CD4-positive, alpha-beta T cell treated with Interleukin-15 for 1 hour (primary cell): Measurements from ENCODE around the gene SRI.
A peak's percentile ranks its signal among the peaks of the same experiment; 100 is the strongest.
"Not testable (repeated sequence)": the region's sequence is repeated elsewhere in the genome, so short reads cannot be mapped to it uniquely, and the experiment has no call there.

Experiments used
- DNase-seq: peaks from one replicate; pipeline ENCODE4 v3.0.0-alpha.2; 2020

SRI gene, protein sequence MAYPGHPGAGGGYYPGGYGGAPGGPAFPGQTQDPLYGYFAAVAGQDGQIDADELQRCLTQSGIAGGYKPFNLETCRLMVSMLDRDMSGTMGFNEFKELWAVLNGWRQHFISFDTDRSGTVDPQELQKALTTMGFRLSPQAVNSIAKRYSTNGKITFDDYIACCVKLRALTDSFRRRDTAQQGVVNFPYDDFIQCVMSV

DNA sequence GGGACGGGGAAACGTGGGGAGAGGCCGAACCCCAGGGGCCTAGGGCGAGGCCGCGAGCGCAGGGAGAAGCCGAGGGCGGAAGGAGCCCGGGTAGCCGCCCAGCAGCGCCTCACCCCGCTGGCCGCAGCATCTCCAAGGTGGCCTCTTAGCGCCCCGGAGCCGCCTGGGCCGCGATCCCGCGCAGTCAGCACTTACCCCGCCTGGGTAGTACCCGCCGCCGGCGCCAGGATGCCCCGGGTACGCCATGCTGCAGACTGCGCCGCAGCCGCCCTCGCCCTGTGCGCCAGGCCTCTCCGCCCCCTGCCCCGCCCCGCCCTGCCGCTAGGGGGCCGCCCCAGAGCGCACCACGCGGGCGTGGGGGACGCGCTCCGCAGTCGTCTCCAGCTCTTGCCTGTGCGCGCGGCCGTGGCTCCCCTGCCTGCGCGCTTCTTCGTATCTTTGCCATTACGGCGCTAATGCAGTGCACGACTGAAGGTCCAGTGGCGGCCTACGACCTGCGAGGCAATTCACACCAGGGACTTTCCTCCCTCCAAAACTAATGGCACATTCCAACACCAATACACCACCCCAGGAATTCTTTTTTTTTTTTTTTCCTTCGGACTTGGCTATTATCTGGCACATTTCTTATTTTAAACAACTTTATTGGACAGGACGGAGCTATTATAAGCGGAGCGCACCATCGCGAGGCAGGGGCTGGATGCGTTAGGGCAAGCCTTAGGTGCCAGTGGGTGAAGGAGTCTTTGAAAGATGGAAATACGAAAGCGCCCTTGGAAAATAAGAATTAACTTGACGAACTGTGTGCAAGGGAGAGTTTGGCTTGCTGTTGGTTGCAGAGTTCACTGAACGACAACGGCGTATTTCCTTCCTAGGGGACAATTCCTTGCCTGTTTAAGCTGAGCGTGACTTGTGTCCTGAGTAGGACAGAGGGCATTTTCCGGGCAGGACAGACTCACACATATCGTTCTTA lies at the start of gene SRI:
TSS of gene SRI (minus strand) at position 258 of the 967 bp plus-strand sequence. CDS start at position 246, 12 bp downstream.
- peak; percentile 90 for DNase-seq

DNA sequence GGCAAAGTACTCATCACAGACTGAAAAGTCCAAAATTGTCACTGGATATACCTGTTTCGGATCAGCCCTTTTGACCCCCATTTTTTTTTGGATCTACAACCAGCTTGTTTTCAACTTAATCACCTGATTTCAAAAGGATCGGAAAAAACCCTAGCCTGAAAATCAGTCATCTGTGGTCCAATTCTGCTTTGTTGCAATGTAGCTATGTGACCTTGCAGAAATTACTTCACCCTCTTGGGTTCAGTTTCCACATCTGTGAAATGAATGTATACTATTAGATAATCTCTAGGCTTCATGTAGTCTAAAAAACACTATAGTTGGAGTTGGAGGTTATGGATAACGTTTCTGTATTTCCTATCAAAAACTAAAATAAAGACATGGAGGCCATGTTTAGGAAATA lies 49.7 kb upstream of the SRI start:
- DNase-seq: no peak

DNA sequence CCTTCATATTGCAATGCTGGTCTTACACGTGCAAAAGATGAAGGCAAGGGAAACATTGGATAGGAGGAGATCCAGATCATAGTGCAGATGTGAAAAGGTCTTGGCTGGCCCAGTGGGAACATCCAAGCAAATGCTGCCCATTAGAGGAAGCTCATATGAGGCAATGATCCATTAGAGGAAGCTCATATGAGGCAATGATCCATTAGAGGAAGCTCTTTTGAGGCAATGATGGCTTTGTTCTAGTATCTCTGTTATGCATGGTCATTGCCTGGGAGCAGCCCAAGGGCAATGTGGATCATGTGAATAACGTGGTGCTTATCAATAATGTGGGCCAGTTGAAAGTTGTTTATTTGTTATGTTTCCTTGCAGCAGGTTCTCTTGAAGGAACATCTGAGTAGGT lies 49.0 kb upstream of the SRI start:
- no peak for DNase-seq

DNA sequence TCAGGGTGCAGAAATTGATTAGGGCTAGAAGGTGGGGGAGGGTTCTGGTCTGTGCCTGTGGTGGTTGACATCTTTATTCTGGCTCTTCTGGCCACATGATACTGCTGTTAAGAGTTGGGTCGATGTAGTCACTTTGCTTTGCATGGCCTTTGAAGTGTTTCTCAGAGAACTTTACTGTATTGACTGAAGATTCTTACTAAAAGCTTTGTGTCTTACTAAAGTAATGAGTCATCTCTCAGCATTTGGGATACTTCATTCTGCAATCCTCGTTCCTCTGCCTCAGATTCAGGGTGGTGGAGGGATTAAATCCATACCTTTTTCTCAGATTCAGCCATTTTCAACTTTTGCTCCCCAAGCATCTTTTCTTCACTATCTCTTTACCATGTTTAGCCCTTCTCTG lies 48.2 kb upstream of the SRI start:
- DNase-seq: no peak

DNA sequence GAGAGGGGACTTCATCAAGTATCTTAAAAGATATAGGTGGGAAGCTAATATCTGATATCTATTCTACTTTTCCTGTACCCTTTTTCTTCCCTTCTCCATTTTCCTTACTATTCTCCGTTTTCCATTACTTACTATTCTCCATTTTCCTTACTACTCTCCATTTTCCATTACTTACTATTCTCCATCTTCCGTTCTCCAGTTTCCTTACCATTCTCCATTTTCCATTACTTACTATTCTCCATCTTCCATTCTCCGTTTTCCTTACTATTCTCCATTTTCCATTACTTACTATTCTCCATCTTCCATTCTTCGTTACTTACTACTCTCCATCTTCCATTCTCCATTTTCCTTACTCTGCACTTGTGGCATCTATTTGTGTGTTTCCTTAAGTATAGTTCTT lies 47.6 kb upstream of the SRI start:
- DNase-seq: no peak

DNA sequence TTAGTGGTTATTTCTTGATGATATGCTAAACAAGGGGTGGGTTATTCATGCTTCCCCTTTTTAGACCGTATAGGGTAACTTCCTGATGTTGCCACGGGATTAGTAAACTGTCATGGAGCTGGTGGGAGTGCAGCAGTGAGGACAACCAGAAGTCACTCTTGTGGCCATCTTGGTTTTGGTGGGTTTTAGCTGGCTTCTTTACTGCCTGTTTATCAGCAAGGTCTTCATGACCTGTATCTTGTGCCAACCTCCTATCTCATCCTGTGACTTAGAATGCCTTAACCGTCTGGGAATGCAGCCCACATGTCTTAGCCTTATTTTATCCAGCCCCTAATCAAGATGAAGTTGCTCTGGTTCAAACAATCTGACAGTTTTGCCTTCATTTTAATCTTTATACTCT lies 45.1 kb upstream of the SRI start:
- peak; percentile 20 for DNase-seq

DNA sequence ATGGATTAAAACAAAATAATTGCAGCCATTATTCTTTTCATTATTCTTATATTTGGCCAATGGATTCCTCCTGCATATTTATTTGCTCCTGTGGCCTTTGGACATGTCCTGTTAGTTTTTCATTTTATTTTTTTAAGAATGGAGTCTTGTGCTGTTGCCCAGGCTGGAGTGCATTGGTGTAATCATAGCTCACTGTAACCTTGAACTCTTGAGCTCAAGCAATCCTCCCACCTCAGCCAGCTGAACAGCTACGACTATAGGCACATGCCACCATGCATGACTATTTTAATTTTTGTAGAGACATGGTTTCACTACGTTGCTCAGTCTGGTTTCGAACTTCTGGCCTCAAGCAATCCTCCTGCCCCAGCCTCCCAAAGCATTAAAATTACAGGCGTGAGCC lies 42.7 kb upstream of the SRI start:
- no peak for DNase-seq

DNA sequence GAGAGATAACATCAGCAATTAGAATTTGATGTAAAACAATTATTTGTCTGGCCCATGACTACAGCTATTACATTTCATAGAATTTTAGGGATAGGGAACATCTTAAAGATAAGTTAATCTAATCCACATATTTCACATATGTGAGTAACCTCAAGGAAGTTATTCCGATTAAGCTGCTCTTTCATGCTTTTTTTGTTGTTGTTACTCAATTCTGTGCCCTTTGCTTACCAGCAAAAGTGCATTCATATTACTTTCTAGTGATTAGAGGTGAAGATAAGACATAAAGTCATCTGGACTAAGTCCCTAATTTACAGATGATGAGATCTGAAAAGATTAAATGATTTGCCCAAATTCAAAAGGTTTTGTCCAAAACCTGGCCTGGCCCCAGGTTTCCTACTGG lies 40.9 kb upstream of the SRI start:
- no peak for DNase-seq

DNA sequence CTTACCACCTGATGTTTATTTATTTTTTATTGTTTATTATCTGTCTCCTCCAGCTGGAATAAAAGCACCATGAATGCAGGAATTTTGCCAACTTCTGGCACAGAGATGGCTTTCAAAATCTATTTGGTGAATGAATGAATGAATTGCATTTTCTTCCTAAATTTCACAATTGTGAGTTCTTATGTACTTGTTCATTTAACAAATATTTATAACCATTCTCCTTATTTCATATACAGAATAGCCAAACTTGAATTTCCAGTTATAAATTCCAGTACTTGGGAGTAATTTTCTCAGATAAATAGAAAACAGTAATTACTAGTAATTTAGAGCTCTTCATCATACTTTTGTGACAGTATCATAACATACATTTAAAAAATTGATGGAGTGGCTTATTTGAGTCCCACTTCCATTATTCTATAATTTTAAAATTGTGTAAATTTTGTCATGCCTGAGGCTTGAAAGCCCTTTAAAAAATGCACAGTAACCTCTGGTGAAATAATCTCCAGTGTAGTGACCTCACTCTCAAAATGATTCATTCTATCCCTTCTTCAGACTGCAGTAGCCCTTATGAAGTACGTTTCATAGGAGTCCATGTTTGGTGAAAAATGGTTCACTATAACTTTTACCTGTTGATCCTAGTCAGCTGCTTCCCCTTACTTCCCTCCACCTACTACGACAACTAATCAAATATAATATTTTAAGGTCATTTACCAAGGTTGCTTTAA lies 40.0 kb upstream of the SRI start:
- no peak for DNase-seq

DNA sequence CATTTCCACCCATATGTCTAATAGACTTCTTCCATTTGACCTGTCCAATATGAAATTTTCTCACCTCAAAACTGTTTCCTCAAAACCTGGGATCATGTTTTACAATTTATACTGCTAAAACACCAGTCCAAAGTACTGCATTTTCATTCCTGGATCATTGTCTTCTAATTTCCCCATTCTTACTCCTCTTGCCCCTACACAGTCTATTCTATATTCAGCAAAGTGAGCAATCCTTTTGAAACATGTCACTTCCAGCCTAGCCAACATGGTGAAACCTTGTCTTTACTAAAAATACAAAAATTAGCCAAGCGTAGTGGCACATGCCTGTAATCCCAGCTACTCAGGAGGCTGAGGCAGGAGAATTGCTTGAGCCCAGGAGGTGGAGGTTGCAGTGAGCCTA lies 38.5 kb upstream of the SRI start:
- DNase-seq: not testable (repeated sequence)

DNA sequence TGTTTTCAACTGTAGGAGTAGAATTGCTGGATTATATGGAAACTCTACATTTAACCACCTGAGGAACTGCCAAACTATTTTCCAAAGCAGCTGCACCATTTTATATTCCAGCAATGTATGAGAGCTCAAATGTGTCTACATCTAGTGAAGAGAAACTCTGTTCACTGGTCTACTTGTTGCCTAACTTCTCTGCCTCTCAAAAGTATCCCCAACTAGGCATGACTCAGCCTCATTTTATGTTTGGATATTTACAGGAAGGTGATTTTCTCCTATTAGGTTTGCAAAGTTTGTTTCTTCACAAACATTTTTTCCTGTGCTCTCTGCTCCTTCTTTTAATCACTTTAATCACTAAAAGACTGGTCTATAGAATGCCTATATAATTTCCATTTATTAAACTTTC lies 37.1 kb upstream of the SRI start:
- DNase-seq: no peak

DNA sequence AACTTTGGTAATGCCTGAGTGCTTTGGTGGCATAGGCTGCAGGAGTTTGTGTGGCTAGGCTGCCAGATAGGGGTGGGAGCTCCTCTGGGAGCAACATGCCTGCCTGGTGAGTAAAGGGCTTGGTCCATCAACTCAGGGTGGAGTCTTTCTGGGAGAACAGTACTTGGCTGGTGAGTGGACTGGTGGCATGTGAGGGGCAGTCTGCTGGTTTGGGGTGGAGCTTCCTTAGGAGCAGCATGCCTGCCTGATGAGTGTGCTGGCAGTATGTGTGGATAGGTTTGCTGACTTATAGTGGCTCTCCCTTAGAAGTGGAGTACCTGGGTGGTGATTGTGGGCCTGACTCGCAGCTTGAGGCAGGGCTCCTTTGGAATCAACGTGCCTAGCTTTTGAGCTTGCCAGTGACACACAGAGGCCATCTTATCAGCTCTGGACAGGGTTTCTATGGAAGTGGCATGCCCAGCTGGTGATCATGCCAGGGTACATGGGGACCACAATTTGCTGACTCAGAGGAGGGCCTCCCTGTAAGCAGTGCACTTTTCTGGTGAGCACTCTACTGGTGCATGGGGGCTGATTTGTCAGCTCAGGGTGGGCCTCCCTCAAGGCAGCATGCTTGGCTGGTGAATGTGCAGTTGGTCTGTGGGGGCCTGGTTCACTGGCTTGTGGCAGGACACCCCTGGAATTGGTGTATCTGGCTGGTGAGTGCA lies 35.0 kb upstream of the SRI start:
- DNase-seq: no peak

DNA sequence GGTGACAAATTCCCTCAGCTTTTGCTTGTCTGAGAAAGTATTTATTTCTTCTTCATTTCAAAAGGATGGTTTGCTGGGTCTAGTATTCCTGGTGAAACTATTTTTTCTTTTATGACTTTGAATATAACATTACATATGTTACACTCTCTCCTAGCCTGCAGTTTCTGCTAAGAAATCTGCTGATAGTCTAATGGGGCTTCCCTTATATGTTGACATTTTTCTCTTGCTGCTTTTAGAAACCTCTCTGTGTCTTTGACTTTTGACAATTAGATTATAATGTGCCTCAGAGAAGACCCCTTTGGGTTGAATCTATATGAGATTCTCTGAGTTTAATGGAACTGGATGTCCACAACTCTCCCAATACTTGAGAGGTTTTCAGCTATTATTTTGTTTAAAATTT lies 33.8 kb upstream of the SRI start:
- no peak for DNase-seq

DNA sequence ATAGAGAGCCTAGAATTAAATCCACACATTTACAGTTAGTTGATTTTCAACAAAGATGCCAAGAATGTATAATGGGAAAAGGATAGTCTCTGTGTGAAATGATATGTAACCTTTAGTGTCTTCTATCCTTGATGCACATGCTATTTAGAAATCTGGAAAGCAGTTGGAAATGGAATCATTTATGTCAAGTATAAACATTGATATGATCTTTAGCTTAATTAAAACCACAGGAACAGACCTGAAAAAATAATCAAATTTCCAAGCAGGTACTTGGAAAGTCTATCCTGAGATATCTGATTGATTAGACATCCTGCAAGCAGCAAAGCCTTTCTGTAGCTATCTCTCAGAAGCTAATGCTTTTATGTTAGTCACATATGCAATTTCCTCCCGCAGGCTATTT lies 24.4 kb upstream of the SRI start:
- no peak for DNase-seq

DNA sequence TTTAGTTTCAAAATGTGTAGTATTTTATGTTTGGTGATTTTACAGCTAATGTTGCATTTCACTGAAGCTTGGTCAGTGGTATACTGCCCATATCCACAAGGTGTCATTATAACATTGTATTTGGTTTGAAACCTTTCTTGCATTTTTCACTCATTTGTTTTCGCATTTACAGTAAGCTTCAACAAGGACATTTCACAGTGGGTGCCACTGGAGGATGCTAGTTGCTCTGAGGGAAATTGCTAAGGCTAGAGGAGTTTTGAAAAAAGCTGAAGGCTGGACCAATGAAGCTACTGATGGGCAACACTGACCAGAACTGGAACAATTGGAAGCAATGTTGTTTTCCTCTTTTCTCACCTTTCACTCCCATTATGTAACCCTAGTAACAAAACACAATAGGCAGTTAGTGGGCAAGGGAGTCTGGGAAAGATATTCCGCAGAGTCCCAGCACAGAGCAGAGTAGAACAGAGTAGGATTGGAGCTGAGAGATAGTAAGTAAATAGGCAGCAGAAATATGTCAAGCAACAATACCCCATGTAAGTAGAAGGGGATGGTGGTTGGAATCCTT lies 23.6 kb upstream of the SRI start:
- DNase-seq: no peak

DNA sequence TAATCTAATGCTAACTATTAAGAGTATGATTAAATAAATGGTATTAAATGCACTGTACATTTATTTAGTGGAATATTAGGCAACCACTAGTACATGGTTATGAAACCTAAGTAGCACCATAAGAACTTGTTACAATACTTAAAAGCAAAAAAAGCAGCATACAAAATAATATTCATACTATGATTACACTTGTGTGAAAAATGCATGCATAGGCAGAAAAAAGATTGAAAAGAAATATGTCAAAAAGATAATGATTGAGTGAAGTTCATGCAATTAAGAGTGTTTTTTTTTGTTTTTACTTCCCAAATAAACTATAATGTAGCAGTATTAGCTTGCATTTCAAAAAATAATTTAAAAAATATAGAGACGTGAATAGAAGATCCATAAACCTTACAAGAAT lies 20.0 kb upstream of the SRI start:
- DNase-seq: no peak

DNA sequence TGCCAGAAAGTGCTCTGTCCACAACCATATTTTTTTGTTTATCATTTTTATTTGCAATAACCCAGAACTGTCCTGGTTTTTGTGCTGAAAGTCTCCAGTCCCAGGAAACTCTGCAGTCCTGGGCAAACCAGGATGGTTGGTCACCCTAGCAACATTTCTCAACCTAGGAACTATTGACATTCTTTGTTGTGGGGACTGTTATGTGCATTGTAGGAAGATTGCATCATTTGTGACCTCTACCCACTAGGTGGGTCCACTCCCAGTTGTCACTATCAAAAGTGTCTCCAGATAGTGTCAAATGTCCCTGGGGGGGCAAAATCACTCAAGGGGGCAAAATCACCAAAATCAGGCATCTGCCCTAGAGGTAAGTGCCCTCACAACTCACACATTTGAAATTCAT lies 14.0 kb upstream of the SRI start:
- DNase-seq: no peak

DNA sequence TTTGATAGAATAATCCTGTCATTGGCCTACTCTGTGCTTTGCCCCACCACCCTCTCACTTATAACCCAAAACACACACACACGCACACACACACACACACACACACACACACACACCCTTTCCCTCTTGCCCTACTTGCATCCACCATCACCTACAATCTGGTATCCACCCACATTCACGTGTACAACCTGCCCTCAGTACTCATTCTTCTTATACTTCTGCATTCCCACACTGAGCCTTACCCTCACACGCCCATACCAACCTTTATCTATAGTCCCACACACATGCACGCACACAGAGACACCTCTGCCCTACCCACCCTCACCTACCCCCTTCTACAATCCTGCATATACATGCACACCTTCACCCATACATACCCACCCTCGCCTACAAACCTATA lies 10.8 kb upstream of the SRI start:
- DNase-seq: no peak

DNA sequence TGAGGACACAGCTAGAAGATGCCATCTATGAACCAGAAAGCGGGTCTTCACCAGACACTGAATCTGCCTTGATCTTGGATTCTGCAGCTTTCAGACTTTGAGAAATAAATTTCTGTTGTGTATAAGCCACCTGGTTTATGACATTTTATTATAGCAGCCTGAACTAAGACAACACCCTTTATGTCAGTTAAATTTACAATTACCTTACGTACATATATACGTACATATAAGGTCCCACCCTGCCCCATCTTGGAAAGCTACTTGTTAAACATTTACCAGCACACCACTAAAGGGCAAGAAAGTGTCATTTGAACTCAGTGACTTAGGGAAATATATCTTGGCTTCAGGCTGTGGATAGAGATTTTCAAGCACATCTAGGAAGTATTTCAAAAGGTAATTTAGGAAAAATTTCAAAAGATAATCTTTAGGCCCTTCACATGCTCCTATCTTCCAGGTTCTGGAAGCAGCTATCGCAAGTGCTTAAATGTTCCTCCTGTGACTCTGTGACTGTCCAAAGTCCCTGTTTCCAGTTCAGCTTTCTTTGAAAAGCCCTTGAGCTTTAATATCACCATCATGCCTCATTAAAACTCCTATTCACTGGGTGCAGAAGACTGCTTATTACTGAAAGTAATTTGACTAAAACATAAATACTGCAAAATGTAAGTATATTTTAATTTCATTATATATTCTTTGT lies 9.6 kb upstream of the SRI start:
- DNase-seq: no peak

DNA sequence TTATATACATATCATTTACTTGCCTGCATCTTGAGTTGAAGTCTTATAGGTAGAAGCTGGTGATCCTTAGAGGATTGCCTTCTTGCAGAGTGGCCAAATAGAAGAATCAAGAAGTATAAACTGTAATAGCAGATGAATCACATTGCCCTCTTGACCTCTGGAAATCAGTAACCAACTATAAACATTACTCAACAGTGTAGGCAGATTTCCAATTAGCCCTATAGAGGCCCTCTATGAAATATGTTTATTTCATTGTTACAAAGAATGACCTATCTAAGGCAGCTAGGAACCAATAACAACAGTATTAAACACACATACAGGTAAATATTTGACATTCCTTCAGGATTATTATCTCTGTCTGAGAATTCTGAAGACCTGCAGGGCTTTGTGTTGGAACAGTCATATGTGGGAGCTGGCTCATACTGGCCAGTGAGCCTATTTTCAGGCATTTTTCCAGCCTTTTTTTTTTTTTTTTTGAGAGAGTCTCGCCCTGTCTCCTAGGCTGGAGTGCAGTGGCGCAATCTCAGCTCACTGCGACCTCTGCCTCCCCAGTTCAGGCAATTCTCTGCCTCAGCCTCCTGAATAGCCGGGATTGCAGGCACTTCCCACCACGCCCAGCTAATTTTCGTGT lies 7.2 kb upstream of the SRI start:
- no peak for DNase-seq

DNA sequence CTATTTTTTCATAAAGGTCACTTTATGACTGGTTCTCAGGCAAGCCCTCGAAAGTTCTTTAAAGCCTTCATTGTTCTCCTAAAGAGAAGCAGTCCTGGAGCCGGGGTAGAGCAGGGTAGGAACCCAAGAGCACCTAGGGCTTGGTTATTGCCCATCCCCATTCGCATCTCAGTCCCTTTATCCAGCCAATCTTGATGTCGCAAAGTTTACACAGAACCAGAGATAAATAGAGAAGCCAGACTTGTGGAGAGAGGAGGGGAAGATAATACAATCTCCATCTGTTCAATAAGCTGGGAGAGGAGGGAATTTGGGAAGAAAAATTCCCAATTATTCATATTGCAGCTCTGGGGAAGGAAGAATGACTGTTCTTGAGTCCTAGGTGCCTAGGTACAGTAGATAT lies 6.4 kb upstream of the SRI start:
- no peak for DNase-seq
